Measurements from ENCODE around the gene LIMCH1.
"Not testable (repeated sequence)": the region's sequence is repeated elsewhere in the genome, so short reads cannot be mapped to it uniquely, and the experiment has no call there.

The LIMCH1 gene

DNA sequence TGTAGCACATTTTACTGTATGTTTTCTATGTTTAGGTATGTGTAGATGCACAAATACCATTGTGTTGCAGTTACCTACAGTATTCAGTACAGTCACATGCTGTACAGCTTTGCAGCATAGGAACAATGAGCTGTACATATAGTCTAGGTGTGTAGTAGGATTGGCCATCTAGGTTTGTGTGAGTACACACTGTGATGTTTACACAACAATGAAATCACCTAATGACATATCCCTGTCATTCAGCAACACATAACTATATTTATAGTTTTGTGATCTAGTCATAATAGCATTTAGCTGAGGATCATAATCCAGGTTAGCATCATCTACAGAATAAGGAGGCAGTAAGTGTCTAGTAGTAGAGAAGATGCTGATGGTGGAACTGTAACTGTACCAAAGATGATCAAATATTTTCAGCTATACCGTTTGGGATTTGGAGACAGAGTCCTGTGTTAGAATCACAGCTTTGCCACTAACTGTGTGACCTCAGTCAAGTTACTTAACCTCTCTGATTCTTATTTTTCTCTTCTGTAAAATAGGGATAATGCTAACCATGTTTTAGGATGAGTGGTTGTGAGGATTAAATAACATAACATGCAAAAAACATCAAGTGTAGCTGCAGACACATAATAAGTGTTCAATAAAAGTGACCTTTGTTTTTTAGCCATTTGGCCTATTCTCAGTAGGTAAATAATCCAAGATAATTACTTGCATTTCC is 73.3 kb downstream of the LIMCH1 start:
- no peak for DNase-seq

DNA sequence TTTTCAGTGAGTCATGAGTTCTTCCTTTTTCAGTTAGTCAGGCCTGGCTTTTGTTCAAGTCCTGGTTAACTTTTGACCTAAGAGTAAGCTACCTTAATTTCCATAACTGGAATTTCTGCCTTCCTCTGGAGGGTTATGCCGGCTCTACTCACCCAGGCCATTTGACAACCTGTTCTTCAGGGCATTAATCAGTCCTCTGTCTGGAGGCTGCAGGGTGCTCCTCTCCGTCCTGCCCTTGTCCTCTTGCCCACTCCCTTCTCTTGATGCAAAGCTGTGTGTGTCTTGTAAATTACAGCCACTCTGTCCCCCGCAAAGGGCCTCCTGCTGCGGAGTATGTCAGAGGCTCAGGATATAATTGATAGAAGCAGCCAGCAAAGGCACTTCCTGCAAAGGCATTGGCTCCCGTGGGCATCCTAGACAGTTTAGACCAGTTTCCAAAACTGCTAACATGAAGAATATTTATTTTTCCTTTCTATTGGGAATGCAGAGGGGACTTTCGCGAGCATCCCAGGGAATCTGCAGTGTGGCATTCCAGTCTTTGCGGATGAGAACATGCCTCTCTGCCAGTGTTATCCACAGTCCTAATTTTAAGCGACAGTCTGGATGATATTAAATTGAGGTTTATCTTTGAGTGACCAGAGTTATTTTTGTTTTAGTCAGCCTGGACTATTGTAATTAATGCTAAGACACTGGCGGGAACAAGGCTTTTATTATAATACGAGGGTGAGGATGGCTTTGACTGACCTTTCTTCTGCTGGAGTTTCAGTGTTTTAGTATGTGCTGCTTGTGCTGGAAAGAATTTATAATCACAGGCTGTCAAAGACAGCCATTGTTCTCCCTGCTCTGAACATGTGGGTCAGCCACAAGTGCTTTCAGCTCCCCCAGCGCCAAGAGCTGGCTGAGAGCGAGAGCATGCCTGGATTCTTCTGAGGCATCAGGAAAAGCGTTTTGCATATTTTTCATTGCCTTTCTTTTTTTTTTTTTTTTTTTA is 74.2 kb downstream of the LIMCH1 start:
- DNase-seq = no peak

DNA sequence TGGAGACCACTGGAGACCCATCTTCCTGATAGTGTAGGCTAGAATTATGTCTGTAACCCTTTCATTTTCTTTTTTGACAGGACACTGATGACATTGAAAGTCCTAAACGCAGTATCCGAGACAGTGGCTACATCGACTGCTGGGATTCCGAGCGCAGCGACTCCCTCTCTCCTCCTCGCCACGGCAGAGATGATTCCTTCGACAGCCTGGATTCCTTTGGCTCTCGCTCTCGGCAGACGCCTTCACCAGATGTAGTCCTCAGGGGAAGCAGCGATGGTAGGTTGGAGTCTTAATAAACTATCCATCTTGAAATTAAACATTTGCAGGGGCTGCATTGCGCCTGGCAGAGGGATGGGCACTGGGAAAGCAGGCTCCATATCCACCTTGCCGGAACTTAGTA is 75.4 kb downstream of the LIMCH1 start:
- DNase-seq = no peak

DNA sequence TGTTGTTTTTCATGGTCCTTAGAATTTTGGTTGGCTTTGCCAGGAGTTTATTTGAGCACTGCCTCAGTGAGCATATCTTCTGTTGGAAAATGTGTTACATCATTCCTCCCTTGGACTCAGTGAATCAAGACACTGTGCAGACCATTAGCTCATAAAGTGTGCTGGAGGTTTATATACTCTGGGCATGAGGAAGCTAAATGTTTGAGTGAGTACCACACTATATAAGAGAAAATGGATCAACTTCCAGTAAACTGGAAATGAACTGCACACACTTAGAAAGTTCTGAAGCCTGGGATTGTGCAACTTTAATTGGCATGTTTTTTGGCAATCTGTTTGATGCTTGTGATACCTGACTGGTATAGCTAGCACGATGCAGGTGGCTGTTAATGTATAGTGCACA is 75.9 kb downstream of the LIMCH1 start:
- no peak for DNase-seq

DNA sequence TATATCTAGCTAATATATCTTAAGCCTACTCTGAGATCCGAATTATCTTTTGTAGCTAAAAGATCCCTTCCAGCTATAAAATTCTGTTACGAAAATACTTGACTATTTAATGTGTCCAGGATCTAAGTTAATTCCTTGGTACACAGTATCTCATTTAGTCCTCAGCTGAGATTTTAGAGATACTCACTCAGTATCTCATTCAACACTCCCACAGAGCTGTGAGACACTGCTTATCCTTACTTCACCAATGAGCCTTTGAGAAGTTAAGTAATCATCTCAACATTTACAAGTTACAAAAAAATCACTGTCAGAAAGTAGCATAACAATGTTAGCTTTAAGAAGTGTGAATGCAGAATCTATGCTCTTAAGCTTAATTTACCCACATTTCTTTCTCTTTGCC is 76.6 kb downstream of the LIMCH1 start:
- DNase-seq = no peak

DNA sequence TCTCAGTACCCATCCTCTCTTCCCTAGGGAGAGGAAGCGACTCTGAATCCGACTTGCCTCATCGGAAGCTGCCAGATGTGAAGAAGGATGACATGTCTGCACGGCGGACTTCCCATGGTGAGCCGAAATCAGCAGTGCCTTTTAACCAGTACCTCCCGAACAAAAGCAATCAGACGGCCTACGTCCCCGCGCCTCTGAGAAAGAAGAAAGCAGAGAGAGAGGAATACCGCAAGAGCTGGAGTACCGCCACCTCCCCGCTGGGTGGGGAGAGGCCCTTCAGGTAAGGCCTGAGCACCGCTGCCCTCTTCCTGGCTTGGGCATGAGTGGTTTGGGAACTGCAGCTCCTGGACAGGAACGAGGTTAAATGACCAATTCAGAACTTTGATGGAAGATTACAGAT is 81.2 kb downstream of the LIMCH1 start:
- no peak for DNase-seq

DNA sequence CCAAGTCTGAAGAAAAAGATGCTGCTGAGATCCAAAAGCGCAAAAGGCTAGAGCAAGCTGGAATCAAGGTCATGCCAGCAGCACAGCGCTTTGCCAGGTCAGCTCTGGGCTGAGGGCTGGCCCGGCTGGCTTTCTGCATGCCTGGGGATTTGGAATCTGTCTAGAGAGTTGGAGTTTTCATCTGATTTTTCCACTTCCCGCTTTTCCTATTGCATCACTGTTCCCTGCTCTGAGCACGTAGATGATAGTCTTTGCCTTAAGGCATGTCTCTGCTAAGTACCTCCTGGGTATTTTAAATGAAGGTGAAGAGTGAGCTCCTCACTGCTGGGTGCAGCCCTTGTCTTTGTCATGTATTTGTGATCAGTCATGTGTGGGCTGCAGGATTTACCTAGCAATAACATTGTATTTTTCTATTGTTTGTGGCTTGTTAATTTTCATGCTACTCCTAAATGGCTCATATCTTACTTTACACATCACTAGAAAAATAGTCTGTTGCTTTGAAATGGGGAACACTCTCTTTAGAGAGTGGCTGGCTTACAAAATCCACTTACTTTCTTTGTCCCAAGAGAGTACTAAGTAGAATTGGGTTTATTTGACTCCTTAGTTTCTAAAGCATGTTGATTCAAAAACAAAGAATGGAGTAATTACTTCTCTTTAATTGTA is 82.8 kb downstream of the LIMCH1 start:
- DNase-seq = no peak

DNA sequence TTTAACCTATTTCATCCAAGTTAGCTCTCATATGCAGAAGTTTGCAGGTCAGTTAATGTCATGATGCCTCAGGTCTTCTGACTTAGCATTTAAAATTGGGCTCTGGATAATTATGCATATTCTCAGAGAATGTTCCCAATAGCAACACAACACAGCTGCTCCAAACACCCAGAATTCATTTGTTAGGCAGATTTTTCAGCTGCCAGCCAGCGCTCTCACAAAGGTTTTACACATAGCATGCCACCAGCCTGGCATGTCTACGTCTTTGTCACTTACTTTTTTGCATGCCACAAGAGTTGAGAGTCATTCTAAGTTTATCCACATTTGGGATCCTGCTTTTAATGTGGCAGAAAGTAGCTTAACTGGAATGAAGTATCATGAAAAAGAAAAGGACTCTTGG is 84.8 kb downstream of the LIMCH1 start:
- no peak for DNase-seq

DNA sequence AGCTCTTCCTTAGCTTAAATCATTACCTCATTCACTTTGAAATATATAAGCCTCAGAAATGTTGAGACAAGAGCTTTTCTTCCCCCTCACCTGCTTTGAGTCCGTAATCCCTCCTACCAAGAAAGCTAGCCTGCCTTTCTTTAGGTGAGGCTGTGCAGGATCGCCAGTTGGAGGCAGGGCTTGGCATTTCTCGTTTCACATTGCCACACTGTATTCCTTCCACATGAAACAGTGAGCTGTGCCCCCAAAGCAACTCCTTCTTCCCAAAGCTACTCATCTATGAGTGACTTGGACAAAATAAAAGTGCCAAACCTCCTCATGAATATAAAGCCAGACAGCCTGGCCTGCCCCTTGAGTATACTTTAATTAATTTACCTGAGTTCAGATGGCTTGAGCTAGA is 86.8 kb downstream of the LIMCH1 start:
- DNase-seq = no peak

DNA sequence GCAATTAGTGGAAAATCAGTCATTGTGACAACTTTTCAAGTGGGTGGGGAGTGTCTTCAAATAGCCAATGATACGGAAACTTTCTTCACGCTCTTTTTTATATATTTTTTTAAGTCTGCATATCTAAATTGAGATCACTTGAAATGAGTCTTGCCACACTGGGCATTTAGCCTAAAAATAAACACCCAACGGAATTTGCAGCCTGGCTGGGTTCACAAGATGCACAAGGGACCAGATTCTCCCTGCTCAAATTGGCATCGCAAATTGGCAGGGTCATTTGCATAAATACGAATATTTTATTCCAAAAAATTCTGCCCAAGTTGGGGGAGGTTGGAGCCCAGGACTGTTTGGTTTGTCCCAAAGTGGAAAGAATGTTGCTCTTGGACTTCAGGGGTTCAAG is 87.6 kb downstream of the LIMCH1 start:
- no peak for DNase-seq

DNA sequence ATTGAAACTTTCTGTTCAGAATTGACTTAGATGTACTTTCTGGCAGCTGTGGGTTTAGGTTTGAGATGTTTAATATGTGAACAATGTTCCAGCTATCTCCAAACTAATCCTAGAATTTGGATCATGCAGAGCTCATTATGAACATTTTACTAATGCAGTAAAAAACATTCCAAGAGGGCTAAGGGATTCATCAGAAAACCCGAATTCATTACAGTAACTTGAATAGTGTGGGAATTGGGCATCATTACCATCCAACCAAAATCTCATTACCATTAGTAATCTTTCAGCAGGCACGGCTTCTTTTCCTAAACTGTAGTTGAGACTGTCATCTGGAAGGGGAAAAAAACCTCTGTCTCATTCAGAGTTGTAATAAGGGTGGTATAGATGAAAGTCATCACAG is 91.0 kb downstream of the LIMCH1 start:
- DNase-seq = no peak

DNA sequence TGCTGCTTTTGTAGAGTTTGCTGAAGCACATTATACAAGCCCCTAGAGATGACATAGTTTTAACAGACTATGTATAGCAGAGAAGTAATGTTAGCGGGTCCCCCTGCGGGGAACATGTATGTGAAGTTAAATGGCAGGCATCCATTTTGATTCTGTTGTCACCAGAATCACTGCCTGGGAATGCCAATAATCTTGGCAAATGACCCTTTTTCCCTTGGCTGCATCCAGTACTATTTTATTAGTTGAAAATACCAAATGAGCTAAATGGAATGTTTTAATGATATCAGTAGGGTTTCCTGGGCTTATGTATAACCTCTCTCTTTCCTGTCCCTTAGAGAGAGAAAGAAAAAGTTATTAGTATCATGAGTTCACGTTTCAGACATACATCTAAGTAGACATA is 93.6 kb downstream of the LIMCH1 start:
- no peak for DNase-seq

DNA sequence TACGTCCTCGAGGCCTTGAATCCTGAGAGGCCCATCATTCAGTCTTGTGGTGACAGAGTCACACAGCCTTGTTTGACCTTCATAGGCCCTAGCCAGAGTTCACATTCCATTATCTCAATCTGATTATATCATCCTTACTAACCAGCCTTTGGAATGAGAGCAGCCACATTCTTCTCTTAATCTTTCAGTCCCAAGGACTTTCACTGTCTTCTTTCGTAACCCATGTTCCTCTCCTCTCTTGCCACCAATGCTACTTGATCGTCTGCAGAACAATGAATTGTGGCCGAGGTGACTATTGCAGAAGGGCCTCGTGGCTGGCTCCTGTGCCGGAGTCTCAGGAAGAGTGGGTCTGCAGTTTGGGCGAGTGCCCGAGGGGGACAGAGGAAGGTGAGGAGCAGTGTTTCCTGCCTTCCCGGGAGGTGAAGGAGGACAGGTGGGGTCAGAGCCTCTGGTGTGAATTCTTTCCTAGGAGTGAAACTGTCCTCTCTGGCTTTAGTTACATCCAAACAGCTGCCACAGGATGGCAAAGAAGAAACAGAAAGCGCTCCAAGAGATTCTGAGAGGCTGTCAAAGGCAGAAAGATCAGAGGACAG is 94.6 kb downstream of the LIMCH1 start:
- no peak for DNase-seq

DNA sequence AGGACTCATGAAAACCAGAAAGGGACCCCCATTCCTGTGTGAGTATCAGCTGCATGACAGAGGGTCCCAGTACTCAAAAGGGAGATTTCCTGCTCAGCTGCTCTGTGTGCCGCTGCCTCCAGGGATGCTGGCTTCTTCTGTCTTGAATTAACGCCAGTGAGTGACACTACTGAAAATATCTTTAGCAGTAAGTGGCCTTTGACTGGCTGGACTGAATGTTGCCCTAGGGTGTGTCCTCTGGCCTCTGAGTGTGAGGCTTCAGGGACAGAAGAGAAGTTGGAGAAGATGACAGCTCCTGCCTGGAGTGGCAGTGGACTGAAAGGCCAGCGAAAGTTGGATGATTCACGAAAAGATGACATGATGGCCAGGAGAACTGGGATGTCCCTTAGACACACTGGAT is 95.4 kb downstream of the LIMCH1 start:
- DNase-seq = no peak

DNA sequence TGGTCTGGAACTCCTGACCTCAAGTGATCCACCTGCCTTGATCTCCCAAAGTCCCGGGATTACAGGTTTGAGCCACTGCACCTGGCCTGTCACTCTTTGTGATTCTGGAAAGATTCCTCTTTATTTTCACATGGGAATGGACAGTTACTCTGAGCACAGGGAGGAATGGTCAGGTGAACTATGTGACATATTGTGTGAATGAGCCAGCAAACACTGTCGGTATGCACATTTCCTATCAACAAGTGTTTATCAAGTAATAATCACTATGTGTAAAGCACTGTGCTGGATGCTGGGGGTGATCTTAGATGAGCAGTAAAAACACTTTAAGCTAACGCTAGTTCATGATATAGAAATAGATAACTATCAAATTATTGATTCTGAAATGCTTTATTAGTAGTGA is 97.5 kb downstream of the LIMCH1 start:
- DNase-seq = no peak

DNA sequence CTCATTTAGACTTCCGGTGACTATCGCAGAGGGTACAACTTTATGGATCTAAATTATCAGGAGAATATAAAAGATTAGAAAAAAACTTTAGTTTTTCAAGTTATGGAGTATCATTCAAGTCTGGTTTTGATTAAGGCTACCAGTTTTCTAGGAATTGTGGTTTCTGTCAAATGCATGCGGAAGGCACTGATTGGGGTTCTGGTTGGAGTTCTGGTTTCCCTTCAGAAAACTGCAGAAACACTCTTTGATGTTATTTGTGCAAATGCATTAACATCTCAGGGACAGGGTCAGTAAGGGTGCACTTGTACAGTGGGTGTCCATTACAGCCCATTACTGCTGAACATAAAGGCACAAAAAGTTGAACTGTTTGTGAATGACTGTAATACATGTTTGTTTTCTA is 100.2 kb downstream of the LIMCH1 start:
- DNase-seq = no peak

DNA sequence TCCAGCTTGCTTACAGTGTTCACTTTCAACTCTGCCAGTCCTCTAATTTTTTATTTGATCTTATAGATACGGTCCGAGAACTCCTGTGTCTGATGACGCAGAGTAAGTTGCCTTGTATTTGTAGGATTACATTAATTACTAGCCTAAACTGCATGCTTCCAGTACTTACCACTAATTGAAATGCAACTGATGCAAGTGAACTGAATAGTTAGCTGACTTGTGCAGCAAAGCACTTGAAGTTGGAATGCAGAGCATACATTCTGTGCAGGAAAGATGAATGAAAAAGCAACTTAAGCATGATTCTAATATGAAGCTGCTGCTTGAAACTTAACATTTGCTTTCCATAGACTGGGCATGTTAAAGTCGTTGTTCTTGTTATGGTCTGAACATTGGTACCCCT is 100.9 kb downstream of the LIMCH1 start:
- no peak for DNase-seq

DNA sequence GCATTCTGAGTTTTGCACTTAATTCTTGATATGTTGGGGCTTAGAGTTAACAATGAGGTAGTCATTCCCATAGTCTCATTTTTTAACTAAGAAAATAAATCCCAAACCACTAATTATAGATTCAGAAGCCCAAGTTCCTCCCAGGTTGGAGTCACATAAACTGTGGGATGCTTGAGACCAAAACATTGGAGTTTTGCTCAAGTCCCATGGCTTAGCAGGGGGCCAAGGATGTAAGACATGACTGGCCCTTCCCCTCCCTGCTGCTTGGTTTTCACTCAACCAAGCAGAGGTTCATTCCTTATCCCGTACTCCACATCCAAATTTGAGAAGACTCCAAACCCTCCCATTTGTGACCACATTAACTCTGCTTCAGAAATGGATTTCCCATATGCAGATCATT is 101.3 kb downstream of the LIMCH1 start:
- DNase-seq = no peak

DNA sequence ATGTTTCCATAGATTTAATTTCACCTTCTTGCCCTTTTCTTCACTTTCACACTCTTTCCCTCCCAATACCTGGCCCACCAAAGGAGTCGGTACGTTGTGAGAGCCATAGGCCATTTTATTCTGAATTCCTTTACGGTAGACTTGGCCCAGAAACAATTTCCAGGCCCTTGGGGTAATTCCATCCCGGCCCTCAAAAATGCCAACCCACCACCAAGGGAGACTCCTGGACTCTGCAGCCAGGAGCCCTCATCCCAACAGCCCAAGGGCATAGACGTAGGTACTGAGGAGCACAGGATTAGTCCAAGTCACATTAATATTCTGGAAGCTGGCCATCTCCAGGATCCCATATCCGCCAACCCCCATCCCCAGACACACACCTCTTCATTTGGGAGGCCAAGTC is 102.9 kb downstream of the LIMCH1 start:
- DNase-seq = no peak

DNA sequence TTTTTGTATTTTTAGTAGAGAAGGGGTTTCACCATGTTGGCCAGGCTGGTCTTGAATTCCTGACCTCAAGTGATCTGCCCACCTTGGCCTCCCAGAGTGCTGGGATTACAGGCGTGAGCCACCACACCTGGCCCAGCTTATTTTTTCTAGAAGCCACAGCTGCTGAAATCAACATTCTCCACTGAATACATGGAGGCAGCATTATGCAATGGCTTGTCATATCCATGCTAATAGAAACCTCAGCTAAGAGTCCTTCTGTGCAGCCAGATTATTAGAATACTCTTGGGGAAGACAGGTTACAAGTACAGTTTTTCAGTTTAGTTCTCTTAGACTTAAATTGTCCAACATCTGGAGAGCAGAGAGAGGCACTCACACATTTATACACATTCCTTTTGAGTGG is 104.8 kb downstream of the LIMCH1 start:
- DNase-seq = not testable (repeated sequence)

DNA sequence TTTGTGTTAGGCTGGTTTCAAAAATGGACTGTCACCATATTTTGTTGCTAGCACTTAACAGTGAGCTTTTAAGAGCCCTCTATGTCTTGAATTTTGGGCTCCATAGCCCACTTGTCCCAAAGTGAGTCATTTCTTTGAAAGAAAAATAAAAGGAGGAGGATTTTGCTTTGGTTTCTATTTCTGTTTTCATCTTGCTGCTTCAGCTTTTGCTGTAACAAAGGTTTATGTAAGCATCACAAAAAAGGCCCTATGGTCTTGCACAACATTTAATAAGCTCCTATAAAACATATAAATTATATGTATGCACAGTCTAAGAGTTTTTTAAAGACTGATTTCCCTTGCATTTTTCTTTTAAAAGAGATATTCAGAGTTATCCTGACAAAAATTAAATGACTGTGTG is 105.4 kb downstream of the LIMCH1 start:
- no peak for DNase-seq

DNA sequence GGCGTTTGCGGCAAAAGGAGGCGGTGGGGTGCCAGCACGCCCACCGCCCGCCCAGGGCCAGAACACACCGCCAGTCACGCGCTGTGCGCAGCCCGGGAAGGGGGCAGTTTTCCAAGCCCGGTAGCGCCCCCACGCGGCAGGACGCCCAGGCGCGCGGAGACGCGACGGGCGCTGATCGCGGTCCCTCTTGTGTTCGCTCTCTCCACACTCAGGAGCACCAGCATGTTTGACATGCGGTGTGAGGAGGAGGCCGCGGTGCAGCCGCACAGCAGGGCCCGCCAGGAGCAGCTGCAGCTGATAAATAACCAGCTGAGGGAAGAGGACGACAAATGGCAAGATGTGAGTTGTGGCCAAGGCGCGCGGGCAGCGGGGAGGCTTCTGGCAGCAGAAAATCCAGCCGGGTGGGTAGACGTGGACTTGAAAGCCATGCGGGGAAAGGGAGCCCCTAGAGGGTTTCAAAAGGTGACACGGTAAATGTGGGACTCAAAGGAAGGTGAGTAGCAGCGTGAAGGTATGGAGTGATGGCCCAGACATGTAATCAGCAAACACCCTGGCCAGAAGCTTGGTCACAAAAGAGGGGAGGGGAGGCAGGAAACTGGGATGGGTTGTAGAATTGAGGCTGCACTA is 106.4 kb downstream of the LIMCH1 start:
- no peak for DNase-seq

DNA sequence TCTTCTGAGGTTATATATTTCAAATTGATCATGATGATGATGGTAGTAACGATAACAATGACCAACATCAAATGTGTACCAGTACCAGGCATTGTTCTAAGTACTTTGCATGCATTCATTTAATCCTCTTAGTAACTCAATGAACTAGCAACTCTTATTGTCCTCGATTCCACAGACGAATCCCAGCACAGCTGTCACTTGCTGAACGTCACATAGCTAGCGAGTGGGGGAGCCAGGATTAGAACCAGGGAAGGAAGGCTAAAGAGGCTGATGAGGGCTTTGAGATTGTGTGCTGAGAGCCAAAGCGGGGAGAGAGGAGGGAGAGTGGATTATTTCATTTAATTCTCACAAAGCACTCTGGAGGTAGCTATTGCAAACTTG is 106.9 kb downstream of the LIMCH1 start:
- DNase-seq = no peak

Measured in CD4-positive, alpha-beta T cell treated with Interferon alpha-2 for 1 hour (primary cell).